Astrocyte (in vitro differentiated cells and primary cell): ENCODE data around the gene SLC48A1.

Experiments
- CTCF ChIP-seq: IDR thresholded peaks from 2 replicates; pipeline ENCODE4 v1.5.1; 2011; ENCODE audit warnings: low read depth, mild to moderate bottlenecking, inconsistent platforms, low read length, moderate library complexity; ENCODE audit not compliant: insufficient read depth
- EZH2 ChIP-seq: IDR thresholded peaks from 2 replicates; pipeline ENCODE4 v1.6.1; 2012; ENCODE audit warnings: mild to moderate bottlenecking, low read length, inconsistent platforms; ENCODE audit not compliant: insufficient read depth

- TF ChIP-seq CTCF (no peak), EZH2 (no peak)
These were observed 24.6 kb upstream of the SLC48A1 start for GRCh38 chr12:47748507-47748828.
